H4 (cell line): ENCODE measurements around the gene ZFP3. TPM values are rescaled to one million over a fixed set of nuclear protein-coding genes. Genes with fewer than 3 reads are reported as not detected.
"Not testable (repeated sequence)": the region's sequence is repeated elsewhere in the genome, so short reads cannot be mapped to it uniquely, and the experiment has no call there.

Source experiments
- DNase-seq: peaks from one replicate; pipeline ENCODE4 v3.0.0-alpha.2; 2015; ENCODE audit warnings: low spot score
- total RNA-seq: library from RNA; depleted of rRNA; stranded (reverse); fragments of >200 nt; shearing (Covaris generic); gene quantifications from 2 replicates; pipeline ENCODE4 v1.2.3, GENCODE V29; 2014

The ZFP3 gene
- total RNA-seq, 1 experiment from 2014 or later: 0.14 TPM

DNA sequence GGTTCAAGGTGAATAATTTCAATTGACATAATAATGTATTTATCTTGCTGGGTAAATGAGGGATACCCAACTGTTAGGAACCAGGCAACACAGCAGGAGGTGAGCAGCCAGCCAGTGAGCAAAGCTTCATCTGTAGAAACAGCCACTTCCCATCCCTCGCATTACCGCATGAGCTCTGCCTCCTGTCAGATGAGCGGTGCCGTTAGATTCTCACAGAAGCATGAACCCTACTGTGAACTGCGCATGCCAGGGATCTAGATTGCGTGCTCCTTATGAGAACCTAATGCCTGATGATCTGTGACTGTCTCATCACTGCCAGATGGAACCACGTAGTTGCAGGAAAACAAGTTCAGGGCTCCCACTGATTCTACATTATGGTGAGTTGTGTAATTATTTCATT is 46.6 kb downstream of the ZFP3 start:
- DNase-seq: not testable (repeated sequence)

DNA sequence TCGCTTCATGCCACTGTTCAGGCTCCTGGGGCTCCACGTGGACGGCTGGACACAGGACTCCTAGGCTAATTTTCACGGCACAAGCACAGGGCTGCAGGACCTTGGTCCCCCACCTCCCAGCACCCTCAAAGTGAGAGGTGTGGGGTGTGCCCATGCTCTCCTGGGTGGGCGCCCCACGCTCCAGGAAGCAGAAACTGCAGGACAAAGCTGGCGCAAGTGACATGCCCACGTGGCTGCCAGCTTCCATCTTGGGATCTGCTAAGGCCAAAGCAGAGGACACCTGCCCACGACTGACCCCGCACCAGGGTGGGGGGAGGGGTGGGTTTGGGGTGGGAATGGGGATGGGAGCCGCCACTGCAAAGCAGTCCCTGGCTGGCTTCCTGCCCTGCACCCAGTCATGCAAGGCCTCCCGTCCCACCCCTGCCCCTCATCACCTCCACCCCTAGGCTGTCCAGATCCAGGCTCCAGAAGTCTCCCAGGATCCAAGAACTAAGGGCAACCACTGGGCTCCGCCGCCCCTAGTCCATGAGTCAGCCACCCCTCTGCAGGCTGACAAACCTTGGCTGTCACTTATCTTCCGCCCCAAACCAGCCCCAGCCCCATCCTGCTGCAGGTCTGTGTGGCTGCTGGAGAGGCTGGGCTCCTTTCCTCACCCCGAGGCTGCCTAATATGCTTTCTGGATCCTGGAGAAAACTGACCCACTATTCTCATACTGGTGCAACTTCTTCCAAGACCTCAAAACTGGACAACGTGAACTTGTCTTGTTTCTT is 48.6 kb downstream of the ZFP3 start:
- DNase-seq: no peak

DNA sequence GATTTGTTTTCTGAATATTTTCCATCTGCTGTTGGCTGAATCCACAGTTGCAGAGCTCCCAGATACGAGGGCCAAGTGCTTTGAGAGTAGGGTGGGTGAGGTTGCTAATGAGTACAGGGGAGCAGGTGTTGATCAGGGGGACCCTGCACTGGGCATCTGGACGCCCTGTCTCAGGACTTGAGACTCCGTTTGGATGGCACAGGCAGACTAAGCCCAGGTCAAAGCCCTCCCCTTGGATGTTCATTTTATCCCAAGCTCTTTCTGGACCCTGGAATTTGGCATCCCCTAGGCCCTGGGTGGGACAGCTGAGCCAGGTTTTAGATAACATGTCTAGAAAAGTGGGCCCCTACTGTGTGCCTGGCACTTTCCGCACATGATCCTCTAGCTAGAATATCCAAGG is 49.6 kb downstream of the ZFP3 start:
- no peak for DNase-seq

DNA sequence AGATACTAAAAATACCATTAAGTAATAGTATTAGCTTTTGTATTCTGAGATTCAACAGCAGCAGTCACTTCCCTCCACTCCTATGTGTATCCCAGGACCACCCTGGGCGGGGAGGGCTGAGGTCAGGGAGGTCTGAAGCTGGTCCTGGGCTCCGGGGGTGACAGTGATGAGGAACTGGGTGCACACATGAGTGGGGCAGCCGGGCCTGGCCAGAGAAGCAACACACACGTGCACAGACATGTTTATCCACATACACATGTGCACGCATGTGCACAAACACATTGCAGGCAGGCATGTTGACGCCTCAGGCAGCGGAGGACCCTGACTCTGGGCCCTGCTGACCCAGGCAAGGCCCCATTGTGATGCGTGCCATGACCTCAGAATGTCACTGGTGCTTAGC is 50.1 kb downstream of the ZFP3 start:
- not testable (repeated sequence) for DNase-seq

DNA sequence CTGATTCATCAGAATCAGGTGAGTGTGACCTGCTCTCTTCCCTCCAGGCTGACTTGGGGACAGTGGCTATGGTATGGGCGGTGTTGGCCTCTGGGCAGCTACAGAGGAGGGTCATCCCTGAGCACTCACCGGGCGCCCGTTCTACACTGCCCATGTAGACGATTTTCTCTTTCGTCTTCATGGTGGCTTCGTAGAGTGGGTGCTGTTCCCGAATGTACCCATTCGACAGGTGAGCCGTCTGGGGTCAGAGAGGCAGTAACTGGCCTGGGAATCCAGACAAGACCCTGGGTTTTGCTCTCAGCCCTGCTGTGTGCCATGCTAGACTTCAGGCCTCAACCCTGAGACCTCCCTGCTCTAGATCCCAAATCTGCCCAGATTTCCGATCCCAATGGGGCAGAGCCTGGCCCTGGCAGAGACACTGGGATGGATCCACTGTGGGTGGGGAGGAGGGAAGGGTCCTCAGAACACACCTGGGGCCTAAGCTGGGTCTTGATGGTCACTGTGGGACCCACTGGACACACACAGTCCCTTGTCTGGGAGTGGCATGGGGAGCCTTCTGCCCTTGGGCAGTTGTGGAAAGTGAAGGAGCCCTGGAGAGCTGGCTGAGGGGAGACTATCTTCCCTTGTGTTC is 50.8 kb downstream of the ZFP3 start:
- no peak for DNase-seq

DNA sequence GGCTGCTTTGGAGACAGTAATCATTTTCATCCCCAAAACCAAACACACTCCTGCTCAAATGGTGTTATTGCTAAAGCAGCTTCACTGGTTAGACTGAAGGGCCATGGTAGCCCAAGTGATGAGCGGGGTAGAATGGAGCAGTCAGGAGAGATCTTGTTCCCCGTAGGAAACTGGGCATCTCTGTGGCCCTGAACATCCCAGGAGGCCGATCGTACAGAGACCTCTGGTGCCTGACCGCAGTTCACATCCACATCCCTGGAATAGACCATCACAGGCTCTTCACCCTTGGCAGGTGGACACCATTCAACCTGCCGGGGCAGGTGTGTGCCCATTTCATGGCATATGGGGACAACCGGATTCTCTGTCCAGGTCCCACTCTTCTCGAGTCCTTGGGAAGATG is 51.5 kb downstream of the ZFP3 start:
- DNase-seq: not testable (repeated sequence)

DNA sequence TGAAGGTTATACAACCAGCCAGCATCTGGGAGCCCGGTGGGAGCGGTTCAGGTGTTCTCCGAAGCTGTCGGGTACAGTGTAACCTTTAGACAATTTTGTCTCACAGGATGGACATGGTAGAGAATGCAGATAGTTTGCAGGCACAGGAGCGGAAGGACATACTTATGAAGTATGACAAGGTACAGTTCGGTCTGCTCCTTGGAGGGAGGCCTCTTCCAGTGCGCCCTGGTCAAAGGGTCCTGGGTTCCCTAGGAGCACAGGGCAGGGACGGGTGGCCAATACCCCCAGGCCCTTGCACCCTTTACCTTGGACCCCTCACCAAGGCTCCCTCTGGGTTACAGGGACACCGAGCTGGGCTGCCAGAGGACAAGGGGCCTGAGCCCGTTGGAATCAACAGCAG is 52.0 kb downstream of the ZFP3 start:
- not testable (repeated sequence) for DNase-seq

DNA sequence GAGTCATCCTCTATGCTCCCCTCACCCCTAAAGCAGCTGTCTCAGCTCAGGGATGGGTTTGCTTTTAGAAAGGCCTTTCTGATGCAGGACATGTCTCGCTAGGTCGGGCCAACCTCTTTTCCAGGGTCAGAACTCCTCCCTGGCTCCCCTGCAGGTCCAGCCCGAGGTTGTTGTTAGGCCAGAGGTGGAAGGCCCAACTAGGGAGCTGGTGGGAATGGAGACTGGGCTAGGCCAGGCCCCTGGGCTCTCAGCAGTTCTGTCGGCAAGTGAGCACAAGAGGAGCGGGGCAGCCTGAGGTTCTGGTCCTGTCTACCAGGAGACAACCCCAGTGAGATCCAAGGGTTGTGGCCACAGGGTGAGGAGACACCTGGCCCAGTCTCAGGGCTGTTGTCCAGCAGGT is 52.4 kb downstream of the ZFP3 start:
- DNase-seq: not testable (repeated sequence)

DNA sequence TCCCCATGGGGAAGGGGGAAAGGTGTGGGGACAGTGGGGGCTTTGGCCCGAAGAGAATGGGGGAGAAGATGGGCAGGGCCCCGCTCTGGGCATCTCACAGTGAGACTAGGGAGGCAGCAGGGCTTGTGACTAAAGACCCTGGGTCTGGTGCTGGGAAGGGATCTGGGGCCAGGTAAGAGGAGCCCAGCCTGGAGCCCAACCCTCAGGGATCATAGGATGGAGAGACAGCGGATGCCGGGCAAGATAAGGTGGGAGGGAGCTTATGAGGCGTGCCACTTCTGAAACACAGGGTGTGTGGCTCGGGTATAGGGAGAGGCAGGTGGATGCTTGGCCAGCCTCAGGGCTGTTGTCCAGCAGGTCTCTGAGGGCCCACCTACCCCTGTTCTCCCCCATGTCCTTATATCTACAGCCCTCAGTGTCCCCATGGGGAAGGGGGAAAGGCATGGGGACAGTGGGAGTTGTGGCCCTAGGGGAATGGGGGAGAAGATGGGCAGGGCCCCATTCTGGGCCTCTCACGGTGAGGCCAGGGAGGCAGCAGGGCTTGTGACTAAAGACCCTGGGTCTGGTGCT is 53.0 kb downstream of the ZFP3 start:
- DNase-seq: no peak

DNA sequence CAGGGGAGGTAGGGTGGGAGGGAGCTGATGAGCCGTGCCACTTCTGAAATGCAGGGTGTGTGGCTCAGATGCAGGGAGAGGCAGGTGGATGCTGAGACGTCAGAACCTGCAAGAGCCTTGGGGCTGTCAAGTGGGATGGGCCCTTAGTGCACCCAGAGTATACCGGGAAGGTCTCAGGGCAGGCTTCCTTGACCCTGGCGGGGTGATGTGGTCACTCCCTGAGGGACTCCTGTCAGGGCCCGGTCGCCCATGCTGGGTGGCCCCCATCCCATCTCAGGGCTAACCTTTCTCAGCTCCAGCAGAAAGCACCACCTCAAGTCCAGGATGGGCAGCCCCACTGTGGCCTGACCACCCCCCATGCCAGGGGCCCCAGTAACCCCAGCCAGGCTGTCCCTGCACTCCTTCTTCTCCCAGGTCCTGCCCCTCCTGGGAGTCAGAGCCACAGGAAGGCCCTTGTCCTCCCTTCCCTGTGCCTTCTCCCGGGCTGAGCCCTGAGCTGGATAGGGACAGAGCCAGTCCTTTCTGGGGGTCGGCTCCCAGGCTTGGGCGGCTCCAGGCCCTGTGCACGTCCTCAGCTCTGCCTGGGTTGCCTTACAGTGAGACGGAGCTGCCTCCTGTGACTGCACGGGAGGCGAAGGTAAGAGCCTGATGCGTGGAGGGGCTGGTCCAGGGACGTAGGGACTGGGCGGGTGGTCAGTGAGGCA is 53.7 kb downstream of the ZFP3 start:
- DNase-seq: not testable (repeated sequence)

DNA sequence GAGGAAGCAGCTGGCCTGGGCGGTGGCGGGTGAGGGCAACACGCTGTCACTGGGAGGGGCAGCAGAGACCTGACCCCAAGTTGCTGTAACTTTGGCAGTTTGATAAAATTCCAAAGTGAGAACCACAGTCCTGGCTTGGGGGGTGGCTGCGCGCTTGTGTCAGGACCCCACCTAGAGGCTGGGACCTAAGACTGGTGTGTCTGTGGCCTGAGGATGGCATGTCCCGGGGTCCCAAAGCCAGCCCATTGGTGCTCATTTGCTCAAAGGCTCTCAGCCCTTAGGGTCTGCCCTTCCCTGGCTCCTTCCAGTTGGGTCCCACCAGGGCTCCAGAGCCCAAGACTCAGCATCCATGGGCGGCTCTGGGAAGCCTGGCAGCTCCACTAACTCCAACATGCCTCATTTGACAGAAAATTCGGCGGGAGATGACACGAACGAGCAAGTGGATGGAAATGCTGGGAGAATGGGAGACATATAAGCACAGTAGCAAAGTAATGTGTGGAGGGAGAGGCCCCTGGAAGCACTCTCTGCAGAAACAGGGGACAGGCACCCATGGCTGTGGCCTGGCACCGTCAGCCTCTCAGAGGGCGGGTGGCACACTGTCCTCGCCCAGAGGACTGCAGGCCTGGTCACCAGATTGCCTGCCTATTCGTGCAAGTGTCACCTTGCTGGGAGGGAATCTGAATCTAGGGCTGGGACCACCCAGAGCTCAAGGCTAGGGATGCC is 54.4 kb downstream of the ZFP3 start:
- DNase-seq: not testable (repeated sequence)

DNA sequence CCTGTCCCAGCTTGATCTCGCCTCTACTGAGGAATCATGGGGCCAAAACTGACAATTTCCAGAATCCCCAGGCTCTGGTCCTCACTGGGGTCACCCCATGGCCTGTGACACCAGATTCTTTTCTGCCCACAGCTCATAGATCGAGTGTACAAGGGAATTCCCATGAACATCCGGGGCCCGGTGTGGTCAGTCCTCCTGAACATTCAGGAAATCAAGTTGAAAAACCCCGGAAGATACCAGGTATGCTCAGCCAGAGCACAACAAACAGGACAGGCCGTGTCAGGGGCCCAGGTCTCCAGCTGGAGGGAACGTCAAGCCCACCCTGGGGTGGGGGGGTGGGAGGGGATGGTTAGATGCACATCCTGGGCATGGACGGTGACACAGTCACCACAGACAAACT is 55.0 kb downstream of the ZFP3 start:
- DNase-seq: no peak

DNA sequence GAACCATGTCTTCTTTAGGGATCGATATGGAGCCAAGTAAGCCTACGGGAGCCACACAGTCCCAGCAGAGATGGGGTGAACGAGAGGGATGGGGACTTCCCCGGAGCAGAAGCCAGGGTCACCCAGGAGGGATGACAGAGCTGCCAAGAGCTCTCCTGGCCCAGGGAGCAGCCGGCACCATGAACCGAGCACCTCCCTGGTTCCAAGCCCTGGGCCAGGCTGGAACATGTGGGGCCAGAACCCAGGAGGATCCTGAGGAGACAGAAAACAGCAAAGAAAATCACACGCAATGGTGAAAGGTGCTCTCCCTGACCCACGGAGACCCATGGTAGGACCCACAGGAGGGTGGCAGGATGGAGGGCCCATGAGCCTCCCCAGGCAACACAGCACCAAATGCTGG is 55.7 kb downstream of the ZFP3 start:
- not testable (repeated sequence) for DNase-seq

DNA sequence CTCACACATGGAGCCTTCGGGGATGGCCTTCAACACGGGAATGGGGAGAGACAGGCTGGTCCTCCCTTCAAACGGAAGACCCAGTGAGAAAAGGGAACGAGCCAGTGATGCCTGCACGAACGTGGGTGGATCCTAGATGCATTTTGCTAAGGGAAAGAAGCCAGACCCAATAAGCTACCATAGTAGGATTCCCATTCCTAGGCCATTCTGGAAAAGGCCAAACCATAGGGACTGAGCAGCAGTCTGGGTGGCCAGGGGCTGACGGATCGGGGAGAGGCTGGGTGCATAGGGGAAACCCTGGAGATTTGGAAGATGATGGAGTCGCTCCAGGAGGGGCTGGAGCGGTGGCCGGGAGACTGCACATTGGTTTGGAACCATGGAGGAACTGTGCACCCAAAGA is 56.3 kb downstream of the ZFP3 start:
- not testable (repeated sequence) for DNase-seq

DNA sequence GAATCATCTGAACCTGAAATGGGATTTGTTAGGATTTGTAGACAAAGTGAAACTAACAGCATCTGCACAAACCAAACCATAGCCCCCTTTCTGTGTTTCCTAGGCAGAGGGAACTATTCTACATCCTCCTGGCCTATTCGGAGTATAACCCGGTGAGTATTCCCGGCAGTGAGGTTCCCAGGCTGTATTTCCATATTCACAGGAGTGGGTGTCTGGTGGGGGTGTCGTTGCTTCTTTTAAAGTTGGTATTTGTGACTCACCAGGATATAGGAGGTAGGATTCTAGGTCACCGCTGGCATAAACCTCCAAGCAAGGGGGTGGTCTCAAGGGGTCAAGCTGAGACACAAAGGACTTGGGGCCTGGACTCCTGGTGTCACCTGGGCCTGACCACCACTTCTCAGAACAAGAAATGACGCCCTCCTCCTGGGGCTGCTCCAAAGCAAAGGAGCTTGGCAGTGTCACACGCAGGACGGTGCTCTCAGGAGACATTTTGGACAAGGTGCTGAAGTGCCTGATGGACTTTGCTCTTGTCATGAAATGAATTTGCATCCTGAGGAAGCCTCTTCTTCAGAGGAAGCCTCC is 57.0 kb downstream of the ZFP3 start:
- DNase-seq: not testable (repeated sequence)

DNA sequence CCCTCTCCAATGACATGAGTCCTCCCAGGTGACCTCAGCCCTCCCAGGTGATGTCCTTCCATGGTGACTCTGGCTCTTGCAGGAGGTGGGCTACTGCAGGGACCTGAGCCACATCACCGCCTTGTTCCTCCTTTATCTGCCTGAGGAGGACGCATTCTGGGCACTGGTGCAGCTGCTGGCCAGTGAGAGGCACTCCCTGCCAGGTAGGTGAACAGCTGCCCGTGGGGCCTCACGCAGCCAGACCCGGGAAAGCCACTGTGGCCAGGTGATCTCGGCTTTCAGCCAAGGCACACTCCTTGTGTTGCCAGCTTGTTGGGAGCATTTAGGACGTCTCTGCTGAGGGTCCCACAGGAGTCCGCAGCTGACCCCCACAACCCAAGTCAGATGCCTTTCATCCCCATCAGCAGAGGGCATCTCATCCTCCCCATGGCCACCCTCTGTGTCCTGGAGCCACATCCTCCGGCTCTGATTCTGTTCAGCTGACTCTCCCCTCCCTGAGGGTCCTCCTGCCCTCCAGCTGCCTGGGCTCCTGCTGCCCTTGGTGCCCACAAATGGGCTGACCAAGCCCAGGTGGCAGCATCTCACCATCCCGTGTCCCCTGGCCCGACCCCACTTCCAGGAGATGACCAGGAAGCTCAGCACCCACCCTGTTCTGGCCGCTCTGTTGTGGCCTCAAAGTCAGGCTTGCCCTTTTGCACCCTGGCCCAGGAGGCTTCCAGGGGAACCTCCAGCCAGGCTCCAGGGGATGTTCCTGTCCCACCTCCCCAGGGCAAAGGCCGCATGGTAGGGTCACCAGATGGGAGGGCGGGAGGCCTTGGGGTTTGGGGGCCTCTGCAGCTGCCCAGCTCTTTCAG is 57.7 kb downstream of the ZFP3 start:
- DNase-seq: no peak

DNA sequence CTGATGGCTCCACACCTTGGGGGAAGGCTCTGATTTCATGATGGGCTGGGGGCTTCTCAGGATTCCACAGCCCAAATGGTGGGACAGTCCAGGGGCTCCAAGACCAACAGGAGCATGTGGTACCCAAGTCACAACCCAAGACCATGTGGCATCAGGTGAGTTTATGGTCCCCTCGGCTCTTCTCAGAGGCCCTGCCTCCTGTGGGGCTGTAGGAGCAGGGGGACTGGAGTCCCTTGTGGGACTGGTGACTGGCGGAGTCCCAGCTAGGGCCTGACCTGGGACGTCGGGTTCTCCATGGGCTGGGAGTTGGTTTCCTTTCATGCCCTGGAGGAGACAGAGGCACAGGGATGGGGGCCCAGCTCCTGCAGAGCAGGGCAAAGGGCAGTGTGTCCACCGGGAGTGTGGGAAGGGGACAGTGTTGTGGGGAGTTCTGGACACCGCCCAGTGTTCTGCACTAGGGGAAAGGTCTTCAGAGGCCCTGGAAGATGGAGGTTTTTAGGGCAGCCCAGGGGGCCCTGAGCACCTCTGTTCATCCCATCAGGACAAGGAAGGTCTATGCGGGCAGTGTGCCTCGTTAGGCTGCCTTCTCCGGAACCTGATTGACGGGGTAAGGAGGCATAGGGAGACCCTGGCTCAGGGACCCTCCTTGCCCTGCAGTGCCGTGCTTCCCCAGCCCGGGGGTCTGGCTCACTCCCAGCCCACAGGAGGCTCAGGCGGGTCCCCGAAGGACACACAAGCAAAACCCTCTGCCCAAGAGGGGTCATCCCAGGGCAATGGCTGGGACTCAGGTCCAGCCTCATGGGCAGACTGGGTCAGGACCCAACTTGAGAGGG is 58.5 kb downstream of the ZFP3 start:
- DNase-seq: not testable (repeated sequence)

DNA sequence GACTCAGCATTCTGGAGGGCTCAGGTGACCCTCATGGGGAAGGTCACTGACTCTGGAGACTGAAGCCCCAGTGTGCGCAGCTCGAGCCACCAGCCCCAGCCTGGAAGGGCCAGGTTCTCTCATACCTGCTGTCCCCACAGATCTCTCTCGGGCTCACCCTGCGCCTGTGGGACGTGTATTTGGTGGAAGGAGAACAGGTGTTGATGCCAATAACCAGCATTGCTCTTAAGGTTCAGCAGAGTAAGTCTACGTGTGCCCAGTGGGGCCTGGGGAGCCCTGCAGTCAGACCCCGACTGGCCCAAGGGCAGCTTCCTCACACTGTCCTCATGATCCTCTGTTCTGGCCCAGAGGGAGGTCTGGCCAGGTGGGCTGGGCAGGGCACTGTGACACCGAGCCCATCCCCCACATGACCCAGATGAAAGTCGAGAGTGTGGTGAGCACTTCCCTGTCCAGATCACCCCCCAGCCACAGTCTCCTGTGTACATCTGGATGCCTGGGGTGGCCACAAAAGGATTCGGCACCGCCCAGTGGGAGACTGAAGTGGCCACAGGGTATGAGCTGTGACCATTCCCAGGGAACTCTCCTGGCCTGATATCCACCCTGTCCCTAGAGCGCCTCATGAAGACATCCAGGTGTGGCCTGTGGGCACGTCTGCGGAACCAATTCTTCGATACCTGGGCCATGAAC is 59.4 kb downstream of the ZFP3 start:
- DNase-seq: not testable (repeated sequence)

DNA sequence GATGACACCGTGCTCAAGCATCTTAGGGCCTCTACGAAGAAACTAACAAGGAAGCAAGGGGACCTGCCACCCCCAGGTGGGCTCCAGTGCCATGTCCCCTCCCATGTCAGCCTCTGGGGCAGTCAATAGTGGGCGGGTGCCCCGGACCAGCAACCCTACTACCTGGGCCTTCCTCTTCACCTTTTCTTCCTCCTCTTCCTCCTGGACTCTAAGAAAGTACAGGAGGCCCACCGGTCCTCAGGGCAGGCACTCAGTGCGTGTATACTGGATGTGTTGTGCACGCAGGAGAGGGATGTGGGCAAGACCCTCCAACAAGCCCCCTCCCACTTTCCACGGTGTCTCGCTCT is 59.9 kb downstream of the ZFP3 start:
- DNase-seq: not testable (repeated sequence)
